HepG2 (cell line): ENCODE data around the gene LARP1. TPM values are rescaled to one million over a fixed set of nuclear protein-coding genes. Genes with fewer than 3 reads are reported as not detected.

Source experiments
- AGO1 ChIP-seq: fragments of 200-400 bp; formaldehyde crosslinking; IDR thresholded peaks from 2 replicates; pipeline ENCODE4 v1.6.1; 2017; ENCODE audit warnings: mild to moderate bottlenecking, low read depth, low read length, moderate library complexity; ENCODE audit not compliant: poor library complexity, severe bottlenecking
- BORCS8-MEF2B ChIP-seq: sonication (generic); formaldehyde crosslinking; IDR thresholded peaks from 2 replicates; pipeline ENCODE4 v1.8.0; 2022; ENCODE audit warnings: mild to moderate bottlenecking, missing genetic modification reagents
- BRD4 ChIP-seq: sonication (generic); formaldehyde crosslinking; IDR thresholded peaks from 2 replicates; pipeline ENCODE4 v1.4.0; 2020; ENCODE audit warnings: missing genetic modification reagents
- FOXO1 ChIP-seq: sonication (generic); formaldehyde crosslinking; IDR thresholded peaks from 2 replicates; pipeline ENCODE4 v1.4.0; 2020; ENCODE audit warnings: missing genetic modification reagents
- GLI4 ChIP-seq: sonication (generic); formaldehyde crosslinking; IDR thresholded peaks from 2 replicates; pipeline ENCODE4 v1.5.1; 2020; ENCODE audit warnings: missing genetic modification reagents, mild to moderate bottlenecking, moderate library complexity, borderline replicate concordance
- HNRNPH1 ChIP-seq: fragments of 200-400 bp; formaldehyde crosslinking; optimal IDR thresholded peaks from 2 replicates; pipeline ENCODE3; 2017; ENCODE audit warnings: mild to moderate bottlenecking, low read depth, low read length
- HOXD1 ChIP-seq: sonication (generic); formaldehyde crosslinking; IDR thresholded peaks from 2 replicates; pipeline ENCODE4 v1.5.0; 2020; ENCODE audit warnings: missing genetic modification reagents
- IRX3 ChIP-seq: sonication (generic); formaldehyde crosslinking; IDR thresholded peaks from 2 replicates; pipeline ENCODE4 v1.8.1; 2023; ENCODE audit warnings: mild to moderate bottlenecking, low read depth, missing genetic modification reagents, borderline replicate concordance
- KLF12 ChIP-seq: sonication (generic); formaldehyde crosslinking; IDR thresholded peaks from 2 replicates; pipeline ENCODE4 v1.4.0; 2020; ENCODE audit warnings: missing genetic modification reagents, borderline replicate concordance
- MBD4 ChIP-seq: IDR thresholded peaks from 2 replicates; pipeline ENCODE4 v1.6.1; 2012; ENCODE audit warnings: low read length, inconsistent platforms, borderline replicate concordance
- MED8 ChIP-seq: sonication (generic); formaldehyde crosslinking; IDR thresholded peaks from 2 replicates; pipeline ENCODE4 v1.8.1; 2023; ENCODE audit warnings: mild to moderate bottlenecking, missing genetic modification reagents; ENCODE audit not compliant: insufficient replicate concordance
- MYC ChIP-seq: sonication (generic); formaldehyde crosslinking; IDR thresholded peaks from 2 replicates; pipeline ENCODE4 v1.9.0; 2021; ENCODE audit warnings: missing genetic modification reagents, borderline replicate concordance
- NFE2L1 ChIP-seq: sonication (generic); formaldehyde crosslinking; IDR thresholded peaks from 2 replicates; pipeline ENCODE4 v1.4.0; 2020; ENCODE audit warnings: missing genetic modification reagents, mild to moderate bottlenecking, borderline replicate concordance
- PATZ1 ChIP-seq: sonication (generic); formaldehyde crosslinking; IDR thresholded peaks from 2 replicates; pipeline ENCODE4 v1.4.0; 2020; ENCODE audit warnings: missing genetic modification reagents
- PBX3 ChIP-seq: sonication (generic); formaldehyde crosslinking; IDR thresholded peaks from 2 replicates; pipeline ENCODE4 v1.8.1; 2023; ENCODE audit warnings: missing genetic modification reagents, inconsistent platforms, borderline replicate concordance
- POLR2A ChIP-seq, 2 experiments: IDR thresholded peaks; 2 replicates each; pipeline ENCODE4 v1.6.1; 2011; ENCODE audit warnings: low read depth in 2 of 2, low read length in 2 of 2, mild to moderate bottlenecking in 1 of 2, moderate library complexity in 1 of 2; ENCODE audit not compliant: insufficient read depth in 1 of 2
- PRDM4 ChIP-seq: sonication (generic); formaldehyde crosslinking; IDR thresholded peaks from 2 replicates; pipeline ENCODE4 v1.9.0; 2021; ENCODE audit warnings: missing genetic modification reagents, borderline replicate concordance
- PTBP1 ChIP-seq: fragments of 200-400 bp; formaldehyde crosslinking; IDR thresholded peaks from 2 replicates; pipeline ENCODE4 v1.6.1; 2018; ENCODE audit warnings: low read length, low read depth; ENCODE audit not compliant: poor library complexity, severe bottlenecking
- RAD51 ChIP-seq: fragments of 450-650 bp; IDR thresholded peaks from 2 replicates; pipeline ENCODE4 v1.6.1; 2016; ENCODE audit warnings: borderline replicate concordance
- SETDB1 ChIP-seq: sonication (generic); formaldehyde crosslinking; IDR thresholded peaks from 2 replicates; pipeline ENCODE4 v1.5.1; 2020; ENCODE audit warnings: missing genetic modification reagents, mild to moderate bottlenecking, borderline replicate concordance
- ZBTB1 ChIP-seq: sonication (generic); formaldehyde crosslinking; IDR thresholded peaks from 2 replicates; pipeline ENCODE4 v1.4.0; 2020; ENCODE audit warnings: missing genetic modification reagents, borderline replicate concordance
- ZBTB3 ChIP-seq: sonication (generic); formaldehyde crosslinking; IDR thresholded peaks from 2 replicates; pipeline ENCODE4 v1.4.0; 2020; ENCODE audit warnings: low read depth, mild to moderate bottlenecking, moderate library complexity, missing genetic modification reagents, borderline replicate concordance
- ZNF160 ChIP-seq: sonication (generic); formaldehyde crosslinking; IDR thresholded peaks from 2 replicates; pipeline ENCODE4 v1.8.0; 2022; ENCODE audit warnings: mild to moderate bottlenecking, inconsistent platforms, missing genetic modification reagents
- ZNF234 ChIP-seq: sonication (generic); formaldehyde crosslinking; conservative IDR thresholded peaks from 2 replicates; pipeline ENCODE4 v1.5.1; 2020; ENCODE audit warnings: mild to moderate bottlenecking, missing genetic modification reagents
- polyA plus RNA-seq, 8 experiments: library from polyadenylated mRNA; depleted of rRNA in 3 of 8; stranded (reverse) in 7 of 8; unstranded in 1 of 8; fragments of >200 nt; fragmentation: Illumina TruSeq in 4 of 8; extraction: Trizol in 4 of 8; gene quantifications; 2 replicates each; pipeline versions ENCODE4 v1.2.1 to v1.2.3, GENCODE V29; 2011 to 2016; ENCODE audit warnings: low read depth in 4 of 8, missing spikeins in 1 of 8, mixed read lengths in 1 of 8; ENCODE audit not compliant: insufficient read depth in 1 of 8
- total RNA-seq, 5 experiments: library from RNA; depleted of rRNA; stranded (reverse); fragments of >200 nt; fragmentation: Illumina TruSeq; extraction: Trizol; gene quantifications; 2 replicates each; pipeline ENCODE4 v1.2.3, GENCODE V29; 2016; ENCODE audit warnings: low read depth in 1 of 5

The LARP1 gene
- total and polyA plus RNA-seq, 2 of the 13 experiments (the other 11 are each of a cell fraction or from before 2014, with no cell fraction given), result 45.2 to 61.4 TPM

GRCh38 chr5:154837009-154837901 is 82.1 kb downstream of the LARP1 start (continued):
- TF ChIP-seq MED8 (CRISPR knock-in tag), result peak; percentile 16
- TF ChIP-seq GLI4 (CRISPR knock-in tag), result no peak
- no peak for TF ChIP-seq PBX3 (CRISPR knock-in tag)
- TF ChIP-seq BRD4 (CRISPR knock-in tag), result no peak
- no peak for TF ChIP-seq IRX3 (CRISPR knock-in tag)
- TF ChIP-seq PTBP1, result no peak
- no peak for TF ChIP-seq POLR2A (IDR thresholded peaks at IDR 0.05; ENCODE audit: insufficient read depth in 1 of 2, low read depth in 2 of 2, low read length in 2 of 2)
- peak; percentile 43; the same call in 1 of the 2 replicates for TF ChIP-seq PATZ1 (CRISPR knock-in tag)
- TF ChIP-seq MYC (CRISPR knock-in tag), result no peak
- no peak for TF ChIP-seq HNRNPH1
- TF ChIP-seq ZBTB3 (CRISPR knock-in tag), result no peak
- TF ChIP-seq RAD51, result no peak
- TF ChIP-seq KLF12 (CRISPR knock-in tag), result no peak
- TF ChIP-seq ZBTB1 (CRISPR knock-in tag), result no peak
- TF ChIP-seq ZNF160 (CRISPR knock-in tag), result no peak
- no peak for TF ChIP-seq AGO1
- TF ChIP-seq FOXO1, result peak; percentile 22; the same call in 1 of the 2 replicates
- TF ChIP-seq NFE2L1 (CRISPR knock-in tag), result no peak
- no peak for TF ChIP-seq PRDM4
- 0 out of 2 replicates have a peak, but pooled peaks have one; percentile 64 for TF ChIP-seq BORCS8-MEF2B (CRISPR knock-in tag)
- TF ChIP-seq ZNF234 (CRISPR knock-in tag), result no peak
- TF ChIP-seq SETDB1 (CRISPR knock-in tag), result no peak
- TF ChIP-seq MBD4, result no peak
- TF ChIP-seq HOXD1 (CRISPR knock-in tag), result no peak
